ENCODE data around the gene TAGLN3. TPM values are rescaled to one million over a fixed set of nuclear protein-coding genes. Genes with fewer than 3 reads are reported as not detected.

Gene TAGLN3
- total RNA-seq, 1 donor from 2014 or later = 1.8 TPM

GRCh38 chr3:111970376-111970775 is 28.3 kb upstream of the TAGLN3 start:
- Histone ChIP-seq H3K4me3 (ENCODE audit: low read depth, low read length) (no peak overlapping the region), H3K36me3 (ENCODE audit: control insufficient read depth, insufficient read depth, low read length) (peaks cover 7% of the 10 kb centered on the region), H3K27me3 (ENCODE audit: control insufficient read depth, insufficient read depth, low read length) (no peaks in the 10 kb centered on the region)
- no peak for TF ChIP-seq CTCF (IDR thresholded peaks at IDR 0.05; ENCODE audit: insufficient read depth, low read length, severe bottlenecking)
- FAIRE-seq (no peak), DNase-seq (ENCODE audit: low read depth) (no peak)

- Histone ChIP-seq H3K4me3 (ENCODE audit: low read depth, low read length) (no peak overlapping the region), H3K27me3 (ENCODE audit: control insufficient read depth, insufficient read depth, low read length) (no peaks in the 10 kb centered on the region), H3K36me3 (ENCODE audit: control insufficient read depth, insufficient read depth, low read length) (peaks cover 7% of the 10 kb centered on the region)
- no peak for FAIRE-seq
- DNase-seq (ENCODE audit: low read depth) = no peak
- TF ChIP-seq CTCF (IDR thresholded peaks at IDR 0.05; ENCODE audit: insufficient read depth, low read length, severe bottlenecking) = no peak
Observed at GRCh38 chr3:111971533-111972130, 27.1 kb upstream of the TAGLN3 start.

GRCh38 chr3:111972891-111973290 is 25.8 kb upstream of the TAGLN3 start:
- peaks cover 5% of the 10 kb centered on the region for H3K36me3 ChIP-seq (ENCODE audit: control insufficient read depth, insufficient read depth, low read length)
- no peaks in the 10 kb centered on the region for H3K27me3 ChIP-seq (ENCODE audit: control insufficient read depth, insufficient read depth, low read length)
- H3K4me3 ChIP-seq (ENCODE audit: low read depth, low read length) = no peak overlapping the region
- DNase-seq (ENCODE audit: low read depth) (no peak), FAIRE-seq (no peak)
- no peak for TF ChIP-seq CTCF (IDR thresholded peaks at IDR 0.05; ENCODE audit: insufficient read depth, low read length, severe bottlenecking)

- TF ChIP-seq CTCF (IDR thresholded peaks at IDR 0.05; ENCODE audit: insufficient read depth, low read length, severe bottlenecking) = no peak
- FAIRE-seq (no peak), DNase-seq (ENCODE audit: low read depth) (no peak)
- Histone ChIP-seq H3K36me3 (ENCODE audit: control insufficient read depth, insufficient read depth, low read length) (peaks cover 5% of the 10 kb centered on the region), H3K27me3 (ENCODE audit: control insufficient read depth, insufficient read depth, low read length) (no peaks in the 10 kb centered on the region), H3K4me3 (ENCODE audit: low read depth, low read length) (no peak overlapping the region)
Observed at GRCh38 chr3:111975131-111975530, 23.6 kb upstream of the TAGLN3 start.

GRCh38 chr3:111976254-111976653 is 22.5 kb upstream of the TAGLN3 start:
- DNase-seq (ENCODE audit: low read depth) (no peak), FAIRE-seq (no peak)
- TF ChIP-seq CTCF (IDR thresholded peaks at IDR 0.05; ENCODE audit: insufficient read depth, low read length, severe bottlenecking) = no peak
- H3K36me3 ChIP-seq (ENCODE audit: control insufficient read depth, insufficient read depth, low read length) = peaks cover 5% of the 10 kb centered on the region
- H3K27me3 ChIP-seq (ENCODE audit: control insufficient read depth, insufficient read depth, low read length) = no peaks in the 10 kb centered on the region
- no peak overlapping the region for H3K4me3 ChIP-seq (ENCODE audit: low read depth, low read length)

Data from bronchial epithelial cell (primary cell).